ENCODE results near the gene FER1L5. TPM values are rescaled to one million over a fixed set of nuclear protein-coding genes. Genes with fewer than 3 reads are reported as not detected.

FER1L5 gene
- total RNA-seq, 1 donor from 2014 or later, result 0.51 TPM

DNA sequence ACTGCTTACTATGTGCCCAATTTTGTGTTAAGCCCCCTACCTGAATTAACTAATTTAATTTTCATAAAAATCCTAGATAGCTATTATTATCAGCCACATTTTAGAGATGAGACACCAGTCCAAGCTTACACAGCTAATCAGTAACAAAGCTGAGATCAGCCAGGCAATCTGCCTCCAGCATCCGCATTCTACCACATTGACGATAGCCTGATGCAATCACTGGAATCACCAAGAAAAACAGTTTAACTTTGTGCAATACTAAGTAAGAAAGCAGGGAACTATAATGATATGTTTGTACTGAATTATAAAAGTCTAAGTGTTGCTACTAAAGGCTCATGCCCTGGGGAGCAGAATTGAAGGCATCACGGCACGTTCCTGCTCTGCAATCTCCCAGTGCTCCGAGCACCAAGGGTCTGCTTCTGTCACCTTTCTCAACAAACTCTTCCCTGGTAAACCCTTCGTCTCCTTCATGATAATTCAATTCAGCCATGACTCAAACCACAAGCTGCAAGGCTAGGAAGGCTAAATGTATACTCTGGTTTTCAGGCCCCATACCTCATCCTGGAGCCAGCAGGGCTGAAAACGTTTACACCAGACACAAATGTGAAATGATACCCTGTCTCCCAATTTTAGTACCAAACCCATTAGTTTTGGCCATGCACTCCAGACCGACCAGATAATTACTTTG lies 23.8 kb upstream of the FER1L5 start:
- H3K36me3 Mint-ChIP-seq (ENCODE audit: unreplicated experiment), result no peaks in the 10 kb centered on the region
- no peak overlapping the region for H3K27ac Mint-ChIP-seq (ENCODE audit: unreplicated experiment)

DNA sequence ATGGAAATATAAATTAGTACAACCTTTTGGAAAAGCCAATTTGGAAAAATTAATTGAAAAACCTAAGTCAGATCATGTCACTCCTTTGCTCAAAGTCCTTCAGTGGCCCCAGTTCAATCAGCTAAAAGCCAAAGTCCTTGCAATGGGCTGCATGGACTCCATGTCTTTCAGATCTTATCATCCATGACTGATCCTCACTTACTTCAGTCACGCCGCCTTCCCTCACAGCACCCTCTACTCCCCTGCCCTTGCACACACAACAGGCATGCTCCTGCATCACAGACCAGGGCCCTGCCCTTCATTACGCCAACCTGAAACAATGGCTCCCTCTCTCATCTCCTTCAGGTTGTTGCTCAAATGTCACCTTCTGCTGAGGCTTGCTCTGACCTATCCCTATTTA lies 20.0 kb upstream of the FER1L5 start:
- Mint-ChIP-seq H3K9me3 (ENCODE audit: unreplicated experiment) (no peaks in the 10 kb centered on the region), H3K27ac (ENCODE audit: unreplicated experiment) (no peak overlapping the region), H3K36me3 (ENCODE audit: unreplicated experiment) (no peaks in the 10 kb centered on the region), H3K27me3 (ENCODE audit: unreplicated experiment) (peaks cover 3% of the 10 kb centered on the region), H3K4me3 (ENCODE audit: unreplicated experiment) (no peak overlapping the region), H3K4me1 (ENCODE audit: low read depth, unreplicated experiment) (peaks cover 2% of the 10 kb centered on the region)
- TF ChIP-seq, protein P1, sequence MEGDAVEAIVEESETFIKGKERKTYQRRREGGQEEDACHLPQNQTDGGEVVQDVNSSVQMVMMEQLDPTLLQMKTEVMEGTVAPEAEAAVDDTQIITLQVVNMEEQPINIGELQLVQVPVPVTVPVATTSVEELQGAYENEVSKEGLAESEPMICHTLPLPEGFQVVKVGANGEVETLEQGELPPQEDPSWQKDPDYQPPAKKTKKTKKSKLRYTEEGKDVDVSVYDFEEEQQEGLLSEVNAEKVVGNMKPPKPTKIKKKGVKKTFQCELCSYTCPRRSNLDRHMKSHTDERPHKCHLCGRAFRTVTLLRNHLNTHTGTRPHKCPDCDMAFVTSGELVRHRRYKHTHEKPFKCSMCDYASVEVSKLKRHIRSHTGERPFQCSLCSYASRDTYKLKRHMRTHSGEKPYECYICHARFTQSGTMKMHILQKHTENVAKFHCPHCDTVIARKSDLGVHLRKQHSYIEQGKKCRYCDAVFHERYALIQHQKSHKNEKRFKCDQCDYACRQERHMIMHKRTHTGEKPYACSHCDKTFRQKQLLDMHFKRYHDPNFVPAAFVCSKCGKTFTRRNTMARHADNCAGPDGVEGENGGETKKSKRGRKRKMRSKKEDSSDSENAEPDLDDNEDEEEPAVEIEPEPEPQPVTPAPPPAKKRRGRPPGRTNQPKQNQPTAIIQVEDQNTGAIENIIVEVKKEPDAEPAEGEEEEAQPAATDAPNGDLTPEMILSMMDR (IDR thresholded peaks at IDR 0.05; ENCODE audit: partially characterized antibody, unreplicated experiment), result no peak
- no peak for DNase-seq

More for the DNA sequence above, 23.8 kb upstream of the FER1L5 start:
- Mint-ChIP-seq H3K4me1 (ENCODE audit: low read depth, unreplicated experiment) (no peaks in the 10 kb centered on the region), H3K9me3 (ENCODE audit: unreplicated experiment) (no peaks in the 10 kb centered on the region), H3K4me3 (ENCODE audit: unreplicated experiment) (no peak overlapping the region), H3K27me3 (ENCODE audit: unreplicated experiment) (peaks cover 3% of the 10 kb centered on the region)
- DNase-seq, result no peak
- TF ChIP-seq, protein P1 (IDR thresholded peaks at IDR 0.05; ENCODE audit: partially characterized antibody, unreplicated experiment), result no peak

DNA sequence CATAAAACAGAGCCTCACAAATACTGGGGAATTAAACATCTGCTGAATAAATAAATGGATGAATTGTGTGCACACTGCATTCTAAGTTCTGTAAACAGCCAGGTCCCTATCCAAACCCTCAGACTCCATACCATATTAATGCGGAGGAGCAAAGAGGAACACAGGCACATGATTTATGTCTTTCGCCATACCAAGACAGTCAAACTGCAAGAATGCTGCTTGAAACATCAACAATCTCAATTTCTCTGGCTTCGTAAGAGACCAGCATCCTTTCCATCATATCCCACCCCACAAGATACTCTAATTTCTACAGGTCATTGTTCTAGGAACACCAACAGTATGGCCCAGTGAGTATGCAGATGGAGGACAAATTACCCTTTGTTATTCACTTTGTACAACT lies 19.4 kb upstream of the FER1L5 start:
- no peak for DNase-seq
- no peaks in the 10 kb centered on the region for H3K36me3 Mint-ChIP-seq (ENCODE audit: unreplicated experiment)
- TF ChIP-seq, protein P1 (IDR thresholded peaks at IDR 0.05; ENCODE audit: partially characterized antibody, unreplicated experiment), result no peak
- H3K4me3 Mint-ChIP-seq (ENCODE audit: unreplicated experiment), result no peak overlapping the region
- H3K9me3 Mint-ChIP-seq (ENCODE audit: unreplicated experiment), result no peaks in the 10 kb centered on the region
- peaks cover 3% of the 10 kb centered on the region for H3K27me3 Mint-ChIP-seq (ENCODE audit: unreplicated experiment)
- H3K4me1 Mint-ChIP-seq (ENCODE audit: low read depth, unreplicated experiment), result peaks cover 2% of the 10 kb centered on the region
- no peak overlapping the region for H3K27ac Mint-ChIP-seq (ENCODE audit: unreplicated experiment)

DNA sequence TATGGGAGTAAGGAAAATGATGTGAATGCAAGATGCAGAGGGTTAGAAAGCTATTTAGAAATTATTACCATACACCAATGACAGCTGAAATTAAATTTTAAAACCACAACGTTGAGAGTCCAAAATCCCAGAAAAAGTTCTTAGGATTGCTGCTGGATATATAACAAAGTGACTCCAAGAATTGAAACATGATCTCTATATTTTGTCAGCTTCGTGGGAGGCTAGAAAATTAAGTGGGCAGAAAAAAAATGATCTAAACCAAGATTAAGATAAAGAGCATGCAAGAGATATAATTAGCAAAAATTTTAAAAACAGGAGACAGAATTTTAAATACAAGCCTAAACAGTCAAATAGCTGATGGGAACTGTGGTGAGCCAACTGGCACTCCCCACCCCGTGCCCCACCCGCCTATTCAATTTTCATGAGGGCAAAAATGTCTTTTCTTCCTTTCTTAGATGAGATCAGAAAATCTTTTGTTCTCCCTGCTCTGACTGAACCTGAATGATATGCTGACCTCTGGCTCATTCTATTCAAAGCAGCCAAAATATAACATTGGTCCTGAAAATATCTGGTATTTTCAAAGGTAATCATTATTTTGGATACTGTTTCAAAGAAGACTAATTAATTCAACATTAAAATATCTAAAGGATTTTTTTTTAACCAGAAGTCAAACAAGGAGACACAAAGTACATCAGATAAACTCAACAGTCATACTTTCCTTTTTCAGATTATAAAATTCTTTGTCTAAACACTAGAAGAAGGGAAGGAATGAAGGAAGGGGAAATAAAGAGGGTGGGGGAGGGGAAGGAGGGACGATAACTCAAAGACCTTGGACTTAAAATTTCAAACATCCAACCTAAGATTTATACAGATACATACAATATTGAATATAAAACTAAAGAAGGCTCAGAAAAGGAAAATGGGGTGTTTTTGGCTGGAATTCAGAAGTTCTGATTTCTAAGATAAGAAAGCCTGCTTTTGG lies 16.7 kb upstream of the FER1L5 start:
- peaks cover 3% of the 10 kb centered on the region for H3K4me1 Mint-ChIP-seq (ENCODE audit: low read depth, unreplicated experiment)
- H3K9me3 Mint-ChIP-seq (ENCODE audit: unreplicated experiment), result no peaks in the 10 kb centered on the region
- no peaks in the 10 kb centered on the region for H3K36me3 Mint-ChIP-seq (ENCODE audit: unreplicated experiment)
- no peak overlapping the region for H3K27ac Mint-ChIP-seq (ENCODE audit: unreplicated experiment)
- no peak for DNase-seq
- H3K4me3 Mint-ChIP-seq (ENCODE audit: unreplicated experiment), result no peak overlapping the region
- peaks cover 2% of the 10 kb centered on the region for H3K27me3 Mint-ChIP-seq (ENCODE audit: unreplicated experiment)
- TF ChIP-seq, protein P1 (IDR thresholded peaks at IDR 0.05; ENCODE audit: partially characterized antibody, unreplicated experiment), result no peak

All from glutamatergic neuron (in vitro differentiated cells).